ENCODE data around the gene F8A1. TPM values are rescaled to one million over a fixed set of nuclear protein-coding genes. Genes with fewer than 3 reads are reported as not detected.
"Not testable (repeated sequence)": the region's sequence is repeated elsewhere in the genome, so short reads cannot be mapped to it uniquely, and the experiment has no call there.

Gene F8A1
- 0.94 and 1.5 TPM in 2 replicates for polyA plus RNA-seq (2011; rRNA removed)
- 0.17 and 0.32 TPM in 2 replicates for polyA minus RNA-seq (2011; rRNA and poly(A)+ RNA removed)

GRCh38 chrX:154886069-154886788 is at the start of gene F8A1:
Gene F8A1, plus strand, starts transcription at chrX:154886355. Its CDS starts 20 bp downstream, at chrX:154886375.
- H3K9me3 ChIP-seq (ENCODE audit: control insufficient read depth, insufficient read depth, low read length); H3K4me3 ChIP-seq (ENCODE audit: low read depth, low read length); DNase-seq (ENCODE audit: low read depth, low spot score); CTCF ChIA-PET; POLR2A ChIA-PET; H3K27ac ChIP-seq (ENCODE audit: low read depth, low read length); H3K27me3 ChIP-seq (ENCODE audit: control insufficient read depth, insufficient read depth, low read length): not testable (repeated sequence)

DNA sequence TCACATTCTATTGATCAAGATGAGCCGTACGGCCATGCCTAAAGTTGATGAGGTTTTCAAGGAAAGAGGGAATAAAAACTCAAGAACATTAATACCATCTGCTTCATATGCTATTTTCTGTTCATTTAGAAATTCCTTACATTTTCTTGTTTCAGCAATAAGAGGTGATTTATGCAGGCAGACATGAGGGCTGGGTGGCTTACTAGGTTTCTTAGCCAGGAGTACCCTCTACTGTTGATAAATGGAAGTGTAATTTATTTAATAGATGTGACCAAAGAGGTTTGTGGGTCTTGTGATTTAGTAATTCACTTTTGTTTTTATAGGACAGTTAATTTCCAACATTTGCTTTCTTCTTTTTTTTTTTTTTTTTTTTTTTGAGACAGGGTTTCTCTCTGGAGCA is 45.3 kb upstream of the F8A1 start:
- DNase-seq (ENCODE audit: low read depth, low spot score): peak; percentile 18
- Histone ChIP-seq H3K27ac (ENCODE audit: low read depth, low read length) (no peak overlapping the region), H3K27me3 (ENCODE audit: control insufficient read depth, insufficient read depth, low read length) (no peaks in the 10 kb centered on the region), H3K4me3 (ENCODE audit: low read depth, low read length) (no peak overlapping the region), H3K9me3 (ENCODE audit: control insufficient read depth, insufficient read depth, low read length) (no peaks in the 10 kb centered on the region)
- ChIA-PET CTCF (interaction anchor here (0.7 to 1.3 kb wide), 4 partner anchors 14 to 92 kb away, joined by 3 to 5 read pairs (median 4); no protein-coding TSS in a partner anchor), POLR2A (no interaction called here)
- TF ChIP-seq, protein P1, sequence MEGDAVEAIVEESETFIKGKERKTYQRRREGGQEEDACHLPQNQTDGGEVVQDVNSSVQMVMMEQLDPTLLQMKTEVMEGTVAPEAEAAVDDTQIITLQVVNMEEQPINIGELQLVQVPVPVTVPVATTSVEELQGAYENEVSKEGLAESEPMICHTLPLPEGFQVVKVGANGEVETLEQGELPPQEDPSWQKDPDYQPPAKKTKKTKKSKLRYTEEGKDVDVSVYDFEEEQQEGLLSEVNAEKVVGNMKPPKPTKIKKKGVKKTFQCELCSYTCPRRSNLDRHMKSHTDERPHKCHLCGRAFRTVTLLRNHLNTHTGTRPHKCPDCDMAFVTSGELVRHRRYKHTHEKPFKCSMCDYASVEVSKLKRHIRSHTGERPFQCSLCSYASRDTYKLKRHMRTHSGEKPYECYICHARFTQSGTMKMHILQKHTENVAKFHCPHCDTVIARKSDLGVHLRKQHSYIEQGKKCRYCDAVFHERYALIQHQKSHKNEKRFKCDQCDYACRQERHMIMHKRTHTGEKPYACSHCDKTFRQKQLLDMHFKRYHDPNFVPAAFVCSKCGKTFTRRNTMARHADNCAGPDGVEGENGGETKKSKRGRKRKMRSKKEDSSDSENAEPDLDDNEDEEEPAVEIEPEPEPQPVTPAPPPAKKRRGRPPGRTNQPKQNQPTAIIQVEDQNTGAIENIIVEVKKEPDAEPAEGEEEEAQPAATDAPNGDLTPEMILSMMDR (IDR thresholded peaks at IDR 0.05; ENCODE audit: low read depth, low read length): peak; percentile 59

- ChIA-PET CTCF (no interaction called here), POLR2A (no interaction called here)
- Histone ChIP-seq H3K9me3 (ENCODE audit: control insufficient read depth, insufficient read depth, low read length) (no peaks in the 10 kb centered on the region), H3K27me3 (ENCODE audit: control insufficient read depth, insufficient read depth, low read length) (no peaks in the 10 kb centered on the region), H3K27ac (ENCODE audit: low read depth, low read length) (no peak overlapping the region), H3K4me3 (ENCODE audit: low read depth, low read length) (no peak overlapping the region)
- TF ChIP-seq, protein P1 (IDR thresholded peaks at IDR 0.05; ENCODE audit: low read depth, low read length): no peak
- DNase-seq (ENCODE audit: low read depth, low spot score): no peak
Observed at GRCh38 chrX:154850957-154851611, 35.1 kb upstream of the F8A1 start.

DNA sequence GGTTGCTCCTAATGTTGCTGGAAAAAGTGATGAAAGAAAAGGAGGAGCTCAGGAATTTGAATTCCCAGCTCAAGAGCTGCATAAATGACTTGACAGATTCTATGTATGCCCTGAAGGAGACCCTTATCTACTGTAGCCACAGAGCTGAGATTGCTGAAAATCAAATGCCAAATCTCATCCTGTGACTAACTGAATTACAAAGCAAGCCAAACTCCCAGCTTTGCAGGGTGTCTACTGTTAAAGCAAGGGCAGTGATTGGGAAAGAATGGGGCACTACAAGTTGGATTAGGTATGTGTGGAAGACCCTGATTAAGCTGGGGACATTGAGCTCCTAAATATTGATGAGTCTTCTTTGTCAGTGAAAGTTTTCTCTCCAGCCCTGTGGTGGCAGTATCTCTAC is 30.9 kb upstream of the F8A1 start:
- Histone ChIP-seq H3K9me3 (ENCODE audit: control insufficient read depth, insufficient read depth, low read length) (no peaks in the 10 kb centered on the region), H3K4me3 (ENCODE audit: low read depth, low read length) (no peak overlapping the region), H3K27me3 (ENCODE audit: control insufficient read depth, insufficient read depth, low read length) (no peaks in the 10 kb centered on the region), H3K27ac (ENCODE audit: low read depth, low read length) (no peak overlapping the region)
- TF ChIP-seq, protein P1 (IDR thresholded peaks at IDR 0.05; ENCODE audit: low read depth, low read length): no peak
- ChIA-PET POLR2A (no interaction called here), CTCF (no interaction called here)
- no peak for DNase-seq (ENCODE audit: low read depth, low spot score)

- POLR2A ChIA-PET: not testable (repeated sequence)
Observed at GRCh38 chrX:154868522-154868921, 17.6 kb upstream of the F8A1 start.

DNA sequence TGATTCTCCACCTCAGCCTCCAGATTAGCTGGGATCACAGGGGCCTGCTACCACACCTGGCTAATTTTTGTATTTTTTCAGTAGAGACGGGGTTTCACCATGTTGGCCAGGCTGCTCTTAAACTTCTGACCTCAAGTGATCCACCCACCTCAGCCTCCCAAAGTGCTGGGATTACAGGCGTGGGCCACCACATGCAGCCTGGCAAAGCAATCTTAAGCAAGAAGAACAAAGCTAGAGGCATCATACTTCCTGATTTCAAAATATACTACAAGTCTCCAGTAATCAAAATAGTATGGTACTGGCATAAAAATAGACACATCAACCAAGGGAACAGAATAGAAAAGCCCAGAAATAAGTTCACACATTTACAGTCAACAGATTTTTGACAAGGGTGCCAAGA is 12.8 kb upstream of the F8A1 start:
- Histone ChIP-seq H3K4me3 (ENCODE audit: low read depth, low read length) (no peak overlapping the region), H3K27ac (ENCODE audit: low read depth, low read length) (no peak overlapping the region), H3K27me3 (ENCODE audit: control insufficient read depth, insufficient read depth, low read length) (no peaks in the 10 kb centered on the region), H3K9me3 (ENCODE audit: control insufficient read depth, insufficient read depth, low read length) (no peaks in the 10 kb centered on the region)
- CTCF ChIA-PET: no interaction called here
- POLR2A ChIA-PET: no interaction called here
- TF ChIP-seq, protein P1 (IDR thresholded peaks at IDR 0.05; ENCODE audit: low read depth, low read length): no peak
- DNase-seq (ENCODE audit: low read depth, low spot score): no peak

More at GRCh38 chrX:154868522-154868921, 17.6 kb upstream of the F8A1 start:
- H3K27me3 ChIP-seq (ENCODE audit: control insufficient read depth, insufficient read depth, low read length); H3K9me3 ChIP-seq (ENCODE audit: control insufficient read depth, insufficient read depth, low read length); H3K4me3 ChIP-seq (ENCODE audit: low read depth, low read length); CTCF ChIA-PET; H3K27ac ChIP-seq (ENCODE audit: low read depth, low read length); DNase-seq (ENCODE audit: low read depth, low spot score): not testable (repeated sequence)

GRCh38 chrX:154884069-154884468 is 2.1 kb upstream of the F8A1 start:
- H3K9me3 ChIP-seq (ENCODE audit: control insufficient read depth, insufficient read depth, low read length); POLR2A ChIA-PET; H3K27me3 ChIP-seq (ENCODE audit: control insufficient read depth, insufficient read depth, low read length); CTCF ChIA-PET; H3K27ac ChIP-seq (ENCODE audit: low read depth, low read length); DNase-seq (ENCODE audit: low read depth, low spot score); H3K4me3 ChIP-seq (ENCODE audit: low read depth, low read length): not testable (repeated sequence)

DNA sequence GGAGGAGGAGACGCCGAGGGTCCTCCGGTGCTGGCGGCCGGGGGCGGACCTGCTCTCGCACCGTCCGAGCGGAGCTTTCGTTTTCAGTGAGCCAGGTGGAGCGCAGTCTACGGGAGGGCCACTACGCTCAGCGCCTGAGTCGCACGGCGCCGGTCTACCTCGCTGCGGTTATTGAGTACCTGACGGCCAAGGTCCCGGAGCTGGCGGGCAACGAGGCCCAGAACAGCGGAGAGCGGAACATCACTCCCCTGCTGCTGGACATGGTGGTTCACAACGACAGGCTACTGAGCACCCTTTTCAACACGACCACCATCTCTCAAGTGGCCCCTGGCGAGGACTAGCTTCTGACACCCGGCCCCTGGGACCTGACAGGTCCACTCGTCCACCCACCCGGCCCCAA is 1.1 kb upstream of the F8A1 start:
- CTCF ChIA-PET; H3K27me3 ChIP-seq (ENCODE audit: control insufficient read depth, insufficient read depth, low read length); DNase-seq (ENCODE audit: low read depth, low spot score); H3K27ac ChIP-seq (ENCODE audit: low read depth, low read length); POLR2A ChIA-PET; H3K4me3 ChIP-seq (ENCODE audit: low read depth, low read length); H3K9me3 ChIP-seq (ENCODE audit: control insufficient read depth, insufficient read depth, low read length): not testable (repeated sequence)

Data from AG04450 (cell line).